GM12878 (cell line): Measurements from ENCODE around the gene SHC3. TPM values are rescaled to one million over a fixed set of nuclear protein-coding genes. Genes with fewer than 3 reads are reported as not detected.

ENCODE experiments used
- ATAC-seq: fragments of 200-7000 bp; cut with Tn5 transposase; 3 replicates; pipeline ENCODE4 v1.9.1; 2020; ENCODE audit warnings: mild to moderate bottlenecking, moderate library complexity
- BruUV-seq: library from RNA; stranded (reverse); fragments of 400-500 nt; replicated peaks from 2 replicates; lab custom pipeline; 2021; lab: Mats Ljungman, UMichigan
- CTCF ChIA-PET: fragments of 300-600 bp; sonication (Branson Sonifier 250); formaldehyde crosslinking; extraction: SDS; loops from one replicate; lab custom pipeline; 2021; ENCODE audit warnings: inconsistent platforms; lab: Yijun Ruan, JAX
- POLR2A ChIA-PET: fragments of 350-600 bp; formaldehyde crosslinking; extraction: SDS; loops from one replicate; lab custom pipeline; 2021; ENCODE audit warnings: inconsistent platforms; lab: Charles Lee
- RAD21 ChIA-PET: fragments of 300-600 bp; sonication (Branson Sonifier 250); formaldehyde crosslinking; loops from one replicate; lab custom pipeline; 2023; ENCODE audit warnings: antibody characterized with exemption; ENCODE audit not compliant: unreplicated experiment; lab: Charles Lee
- SMC1A ChIA-PET: fragments of 300-600 bp; sonication (Branson Sonifier 250); formaldehyde crosslinking; loops from one replicate; lab custom pipeline; 2023; ENCODE audit not compliant: unreplicated experiment, uncharacterized antibody; lab: Charles Lee
- DNase-seq: peaks from one replicate; pipeline ENCODE4 v3.0.0-alpha.2; 2011; ENCODE audit warnings: low read depth, low spot score
- FAIRE-seq: peaks from 3 replicates; lab custom pipeline; 2011; peaks lifted over from hg19 to GRCh38; lab: Jason Lieb, UNC
- H2AFZ ChIP-seq: 2 replicates; pipeline ENCODE4 v1.6.0; 2011; ENCODE audit warnings: low read depth, low read length, control low read depth; ENCODE audit not compliant: control insufficient read depth
- H3K27ac ChIP-seq: 2 replicates; pipeline ENCODE4 v1.5.1; 2011; ENCODE audit warnings: control low read depth; ENCODE audit not compliant: control insufficient read depth, insufficient read depth
- H3K27me3 ChIP-seq, 2 experiments: replicated peaks in 1 of 2; 2 replicates each; pipeline versions ENCODE4 v1.6.0 to v1.6.1; 2011; ENCODE audit warnings: low read length in 1 of 2; ENCODE audit not compliant: control insufficient read depth in 2 of 2, insufficient read depth in 2 of 2
- H3K36me3 ChIP-seq, 2 experiments: 2 replicates each; pipeline ENCODE4 v1.5.1; 2011; ENCODE audit warnings: low read length in 1 of 2; ENCODE audit not compliant: control insufficient read depth in 2 of 2, insufficient read depth in 2 of 2
- H3K4me1 ChIP-seq: 2 replicates; pipeline ENCODE4 v1.6.1; 2011; ENCODE audit warnings: mild to moderate bottlenecking, low read length, moderate library complexity, mixed read lengths; ENCODE audit not compliant: control insufficient read depth, insufficient read depth
- H3K4me2 ChIP-seq: 2 replicates; pipeline ENCODE4 v1.6.0; 2011; ENCODE audit warnings: control low read depth; ENCODE audit not compliant: control insufficient read depth, insufficient read depth
- H3K4me3 ChIP-seq: fragments of 200-600 bp; sonication (generic); 2 replicates; pipeline ENCODE4 v1.5.1; 2016
- H3K79me2 ChIP-seq: 2 replicates; pipeline ENCODE4 v1.6.0; 2011; ENCODE audit warnings: low read length; ENCODE audit not compliant: control insufficient read depth, insufficient read depth
- H3K9ac ChIP-seq: 2 replicates; pipeline ENCODE4 v1.8.0; 2011; ENCODE audit warnings: low read length, control low read depth, mixed read lengths; ENCODE audit not compliant: control insufficient read depth, insufficient read depth
- H3K9me3 ChIP-seq: replicated peaks from 3 replicates; pipeline ENCODE4 v1.5.1; 2011; ENCODE audit warnings: mild to moderate bottlenecking, low read length; ENCODE audit not compliant: control insufficient read depth, insufficient read depth
- H4K20me1 ChIP-seq: 2 replicates; pipeline ENCODE4 v1.6.0; 2011; ENCODE audit not compliant: control insufficient read depth, insufficient read depth
- BHLHE40 ChIP-seq, 2 experiments: fragments of 450-650 bp in 1 of 2; IDR thresholded peaks; 2 replicates each; pipeline ENCODE4 v1.6.1; 2011 to 2017; ENCODE audit warnings: low read depth in 2 of 2, borderline replicate concordance in 1 of 2, improper control_type of control experiment in 1 of 2, low read length in 1 of 2, mild to moderate bottlenecking in 1 of 2
- CBX3 ChIP-seq: fragments of 200-600 bp; sonication (generic); IDR thresholded peaks from 2 replicates; pipeline ENCODE4 v1.6.1; 2016; ENCODE audit warnings: low read depth, borderline replicate concordance
- MLLT1 ChIP-seq: fragments of 450-650 bp; IDR thresholded peaks from 2 replicates; pipeline ENCODE4 v1.6.1; 2016; ENCODE audit warnings: mild to moderate bottlenecking
- NFXL1 ChIP-seq: fragments of 450-650 bp; IDR thresholded peaks from 2 replicates; pipeline ENCODE4 v1.6.1; 2017; ENCODE audit warnings: antibody characterized with exemption, mild to moderate bottlenecking, borderline replicate concordance
- NRF1 ChIP-seq: conservative IDR thresholded peaks from 2 replicates; pipeline ENCODE4 v1.6.1; 2011; ENCODE audit warnings: mild to moderate bottlenecking, low read depth, low read length, improper control_type of control experiment
- RBBP5 ChIP-seq: fragments of 200-600 bp; sonication (generic); conservative IDR thresholded peaks from 2 replicates; pipeline ENCODE4 v1.6.1; 2016
- RELB ChIP-seq: fragments of 450-650 bp; IDR thresholded peaks from 2 replicates; pipeline ENCODE4 v1.6.1; 2017; ENCODE audit warnings: low read depth, mild to moderate bottlenecking, moderate library complexity
- RUNX3 ChIP-seq: IDR thresholded peaks from 2 replicates; pipeline ENCODE4 v1.6.1; 2012; ENCODE audit warnings: low read length, inconsistent platforms
- ZNF217 ChIP-seq: fragments of 450-650 bp; IDR thresholded peaks from 2 replicates; pipeline ENCODE4 v1.6.1; 2017; ENCODE audit warnings: antibody characterized with exemption, mild to moderate bottlenecking
- WGBS: methylation state at CpG from one replicate; pipeline ENCODE4 v1.1.6; 2016; ENCODE audit warnings: low lambda C conversion rate; ENCODE audit not compliant: insufficient replicate concordance, insufficient coverage; ENCODE audit errors: missing lambda C conversion rate; 5-methylcytosine and 5-hydroxymethylcytosine counted together
- in situ Hi-C: fragments of 300-500 bp; cut with MboI; formaldehyde crosslinking; loops from 9 replicates; pipeline ENCODE4 v1.14.3; 2018; ENCODE audit warnings: mixed read lengths
- intact Hi-C: fragments of 100-400 bp; cut with micrococcal nuclease; formaldehyde crosslinking; loops from one replicate; pipeline ENCODE4 v1.14.2; 2022; ENCODE audit not compliant: unreplicated experiment
- polyA plus RNA-seq, 11 experiments: library from polyadenylated mRNA; depleted of rRNA in 4 of 11; unstranded in 6 of 11; stranded (reverse) in 5 of 11; fragments of >200 nt; fragmentation: Nextera tagmentation in 4 of 11; fragmentation: Illumina TruSeq in 1 of 11; extraction: Ambion mirVana in 4 of 11; extraction: Trizol in 1 of 11; gene quantifications; 1 replicate in 1 of 11; 2 replicates in 10 of 11; pipeline versions ENCODE4 v1.2.1 to v1.2.3, GENCODE V29; 2011 to 2016; ENCODE audit warnings: inconsistent platforms in 2 of 11, missing spikeins in 2 of 11, low read depth in 1 of 11
- total RNA-seq, 4 experiments: library from RNA; depleted of rRNA in 3 of 4; stranded (reverse); fragments of >200 nt in 3 of 4; fragmentation: Illumina TruSeq in 1 of 4; extraction: Trizol in 1 of 4; gene quantifications; 2 replicates each; pipeline versions ENCODE4 v1.2.1 to v1.2.3, GENCODE V29; 2013 to 2021
- TF ChIP-seq, protein P1 (sequence below): fragments of 450-650 bp; IDR thresholded peaks from 2 replicates; pipeline ENCODE4 v1.6.1; 2018; ENCODE audit warnings: borderline replicate concordance, mild to moderate bottlenecking; ENCODE audit not compliant: partially characterized antibody
- TF ChIP-seq, protein P2 (sequence below): fragments of 450-650 bp; IDR thresholded peaks from 2 replicates; pipeline ENCODE4 v1.6.1; 2018; ENCODE audit warnings: mild to moderate bottlenecking, low read depth, moderate library complexity; ENCODE audit not compliant: partially characterized antibody

The SHC3 gene
- total and polyA plus RNA-seq, 10 of the 15 experiments (the other 5 are each of a cell fraction or from before 2014, with no cell fraction given) = 0.01 to 0.06 TPM; not detected in 8

- TF ChIP-seq, protein P1, sequence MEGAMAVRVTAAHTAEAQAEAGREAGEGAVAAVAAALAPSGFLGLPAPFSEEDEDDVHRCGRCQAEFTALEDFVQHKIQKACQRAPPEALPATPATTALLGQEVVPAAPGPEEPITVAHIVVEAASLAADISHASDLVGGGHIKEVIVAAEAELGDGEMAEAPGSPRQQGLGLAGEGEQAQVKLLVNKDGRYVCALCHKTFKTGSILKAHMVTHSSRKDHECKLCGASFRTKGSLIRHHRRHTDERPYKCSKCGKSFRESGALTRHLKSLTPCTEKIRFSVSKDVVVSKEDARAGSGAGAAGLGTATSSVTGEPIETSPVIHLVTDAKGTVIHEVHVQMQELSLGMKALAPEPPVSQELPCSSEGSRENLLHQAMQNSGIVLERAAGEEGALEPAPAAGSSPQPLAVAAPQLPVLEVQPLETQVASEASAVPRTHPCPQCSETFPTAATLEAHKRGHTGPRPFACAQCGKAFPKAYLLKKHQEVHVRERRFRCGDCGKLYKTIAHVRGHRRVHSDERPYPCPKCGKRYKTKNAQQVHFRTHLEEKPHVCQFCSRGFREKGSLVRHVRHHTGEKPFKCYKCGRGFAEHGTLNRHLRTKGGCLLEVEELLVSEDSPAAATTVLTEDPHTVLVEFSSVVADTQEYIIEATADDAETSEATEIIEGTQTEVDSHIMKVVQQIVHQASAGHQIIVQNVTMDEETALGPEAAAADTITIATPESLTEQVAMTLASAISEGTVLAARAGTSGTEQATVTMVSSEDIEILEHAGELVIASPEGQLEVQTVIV = no peak
- TF ChIP-seq RUNX3 (no peak), CBX3 (no peak), BHLHE40 (IDR thresholded peaks at IDR 0.05; ENCODE audit: borderline replicate concordance in 1 of 2, low read depth in 2 of 2, low read length in 1 of 2) (no peak), ZNF217 (no peak)
Measured at GRCh38 chr9:89218040-89218928, 39.7 kb upstream of the SHC3 start (continued).

- no peak overlapping the region for H3K4me2 ChIP-seq
- no peaks in the 10 kb centered on the region for H3K9me3 ChIP-seq
- ChIA-PET CTCF (no interaction called here), RAD21 (no interaction called here), POLR2A (no interaction called here), SMC1A (no interaction called here)
- intact Hi-C loops (no loop called here), in situ Hi-C loops (no loop called here)
- WGBS = 22% methylated on average over 3 of the region's 3 CpGs
- ATAC-seq = no peak
- no peak overlapping the region for H3K27ac ChIP-seq
- FAIRE-seq = no peak
- H3K4me1 ChIP-seq = no peaks in the 10 kb centered on the region
- no peak overlapping the region for H3K9ac ChIP-seq
- H4K20me1 ChIP-seq = no peaks in the 10 kb centered on the region
- no peaks in the 10 kb centered on the region for H3K27me3 ChIP-seq
- DNase-seq = no peak
- BruUV-seq = no TSS peak
- no peaks in the 10 kb centered on the region for H3K79me2 ChIP-seq
- H2AFZ ChIP-seq = no peak overlapping the region
- H3K36me3 ChIP-seq = no peaks in the 10 kb centered on the region
- no peak overlapping the region for H3K4me3 ChIP-seq
- no peak for TF ChIP-seq NFXL1
- TF ChIP-seq, protein P2, sequence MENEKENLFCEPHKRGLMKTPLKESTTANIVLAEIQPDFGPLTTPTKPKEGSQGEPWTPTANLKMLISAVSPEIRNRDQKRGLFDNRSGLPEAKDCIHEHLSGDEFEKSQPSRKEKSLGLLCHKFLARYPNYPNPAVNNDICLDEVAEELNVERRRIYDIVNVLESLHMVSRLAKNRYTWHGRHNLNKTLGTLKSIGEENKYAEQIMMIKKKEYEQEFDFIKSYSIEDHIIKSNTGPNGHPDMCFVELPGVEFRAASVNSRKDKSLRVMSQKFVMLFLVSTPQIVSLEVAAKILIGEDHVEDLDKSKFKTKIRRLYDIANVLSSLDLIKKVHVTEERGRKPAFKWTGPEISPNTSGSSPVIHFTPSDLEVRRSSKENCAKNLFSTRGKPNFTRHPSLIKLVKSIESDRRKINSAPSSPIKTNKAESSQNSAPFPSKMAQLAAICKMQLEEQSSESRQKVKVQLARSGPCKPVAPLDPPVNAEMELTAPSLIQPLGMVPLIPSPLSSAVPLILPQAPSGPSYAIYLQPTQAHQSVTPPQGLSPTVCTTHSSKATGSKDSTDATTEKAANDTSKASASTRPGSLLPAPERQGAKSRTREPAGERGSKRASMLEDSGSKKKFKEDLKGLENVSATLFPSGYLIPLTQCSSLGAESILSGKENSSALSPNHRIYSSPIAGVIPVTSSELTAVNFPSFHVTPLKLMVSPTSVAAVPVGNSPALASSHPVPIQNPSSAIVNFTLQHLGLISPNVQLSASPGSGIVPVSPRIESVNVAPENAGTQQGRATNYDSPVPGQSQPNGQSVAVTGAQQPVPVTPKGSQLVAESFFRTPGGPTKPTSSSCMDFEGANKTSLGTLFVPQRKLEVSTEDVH = no peak
- no peak for TF ChIP-seq NRF1
- TF ChIP-seq RELB = no peak
- TF ChIP-seq MLLT1 = no peak
- no peak for TF ChIP-seq RBBP5
Measured at GRCh38 chr9:89215342-89215741, 36.7 kb upstream of the SHC3 start.
